ENCODE data around the gene CA5A.

The CA5A gene

DNA sequence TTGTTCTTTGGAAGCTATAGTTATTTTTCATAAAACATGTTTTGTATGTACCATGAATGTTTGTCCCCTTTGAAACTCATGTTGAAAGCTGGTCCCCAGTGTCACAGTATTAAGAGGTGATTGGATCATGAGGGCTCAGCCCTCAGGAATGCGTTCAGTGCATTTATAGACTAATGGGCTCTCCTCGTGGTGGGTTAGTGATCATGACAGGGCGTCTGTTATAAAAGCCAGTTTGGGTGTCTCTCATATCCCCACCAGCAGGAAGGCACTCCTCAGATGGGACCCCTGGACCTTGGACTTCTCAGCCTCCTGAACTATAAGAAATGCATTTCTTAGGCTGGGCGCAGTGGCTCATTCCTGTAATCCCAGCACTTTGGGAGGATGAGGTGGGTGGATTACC is 25.3 kb upstream of the CA5A start:
- no peak for DNase-seq

DNA sequence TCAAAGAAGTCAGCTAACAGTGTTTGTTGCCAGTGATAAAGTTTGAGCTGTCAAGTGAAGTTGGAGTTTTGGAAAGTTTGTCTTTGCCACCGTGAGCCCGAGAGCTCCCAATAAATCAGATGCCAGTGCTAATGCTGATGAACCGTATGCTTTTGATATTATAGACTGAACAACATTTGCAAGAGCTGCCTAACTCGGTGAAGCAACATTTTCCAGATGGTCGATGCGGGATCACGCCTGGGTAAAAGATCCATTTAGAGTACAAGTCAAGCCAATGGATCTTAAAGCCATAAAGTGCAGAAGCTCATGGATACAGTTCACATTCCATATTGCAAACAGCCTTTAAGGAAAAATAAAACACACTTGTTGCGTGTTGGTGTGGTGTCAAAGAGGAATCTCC is 24.5 kb upstream of the CA5A start:
- DNase-seq, result no peak

DNA sequence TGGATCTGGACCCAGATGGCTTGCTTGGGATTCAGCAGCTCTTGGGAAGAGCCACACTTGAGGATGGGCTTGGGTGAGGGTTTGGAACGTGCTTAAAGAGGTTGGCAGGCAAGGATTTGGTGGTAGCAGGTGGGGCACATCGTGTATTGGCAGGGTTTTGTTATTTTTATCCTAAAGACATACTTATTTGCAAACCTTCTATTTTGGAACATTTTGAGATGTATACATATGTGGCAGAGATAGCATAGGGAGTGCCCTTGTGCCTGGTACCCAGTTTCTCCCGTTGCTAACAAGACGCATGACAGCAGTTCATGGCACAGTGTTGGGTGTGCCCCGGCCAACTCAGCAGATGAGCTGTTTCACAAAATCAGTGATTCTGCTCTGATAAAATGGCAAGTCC is 24.0 kb upstream of the CA5A start:
- no peak for DNase-seq

DNA sequence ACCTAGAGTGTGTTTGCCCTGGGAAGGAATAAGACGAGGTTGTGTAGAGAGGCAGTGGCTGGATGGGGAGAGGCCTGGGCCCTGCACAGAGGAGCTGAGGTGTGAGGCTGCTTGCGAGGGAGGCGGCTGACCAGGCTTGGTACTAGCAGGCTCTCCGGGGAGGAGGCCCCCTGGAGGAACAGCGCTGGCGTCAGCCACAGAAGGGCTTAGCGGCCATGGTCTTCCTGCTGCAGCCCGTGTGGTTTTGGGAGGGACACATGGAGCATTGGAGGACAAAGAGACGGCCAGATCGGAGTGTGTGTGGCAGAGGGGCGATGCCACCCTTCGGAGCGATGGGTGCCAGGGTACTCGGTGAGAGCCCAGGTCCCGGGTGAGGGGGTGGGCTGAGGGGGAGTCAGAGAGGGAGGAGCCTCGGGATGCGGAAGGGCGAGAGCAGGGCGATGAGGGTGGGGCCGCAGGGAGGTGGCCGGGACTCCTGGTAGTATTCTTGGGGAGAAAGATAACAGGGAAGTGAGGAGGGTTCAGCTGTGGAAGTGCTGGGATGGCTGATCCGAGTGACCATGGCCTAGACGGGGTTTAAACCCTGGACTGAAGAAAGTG is 23.2 kb upstream of the CA5A start:
- no peak for DNase-seq

DNA sequence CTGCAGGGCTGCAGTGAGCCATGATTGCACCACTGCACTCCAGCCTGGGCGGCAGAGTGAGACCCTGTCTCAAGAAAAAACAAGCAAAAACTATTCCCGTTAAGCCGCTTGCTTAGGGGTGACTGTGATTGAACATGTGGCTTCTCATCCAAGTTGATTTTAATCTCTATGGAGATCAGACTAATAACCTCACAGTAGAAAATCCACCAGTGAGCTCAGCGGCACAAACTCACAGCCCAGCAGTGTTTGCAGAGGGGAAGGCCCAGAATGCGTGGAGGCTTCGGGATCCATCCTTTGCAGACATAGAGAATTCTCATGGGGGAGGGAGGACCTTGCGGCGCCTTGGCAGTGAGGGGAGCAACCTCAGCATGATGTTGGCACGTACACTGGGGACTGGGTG is 22.3 kb upstream of the CA5A start:
- no peak for DNase-seq

DNA sequence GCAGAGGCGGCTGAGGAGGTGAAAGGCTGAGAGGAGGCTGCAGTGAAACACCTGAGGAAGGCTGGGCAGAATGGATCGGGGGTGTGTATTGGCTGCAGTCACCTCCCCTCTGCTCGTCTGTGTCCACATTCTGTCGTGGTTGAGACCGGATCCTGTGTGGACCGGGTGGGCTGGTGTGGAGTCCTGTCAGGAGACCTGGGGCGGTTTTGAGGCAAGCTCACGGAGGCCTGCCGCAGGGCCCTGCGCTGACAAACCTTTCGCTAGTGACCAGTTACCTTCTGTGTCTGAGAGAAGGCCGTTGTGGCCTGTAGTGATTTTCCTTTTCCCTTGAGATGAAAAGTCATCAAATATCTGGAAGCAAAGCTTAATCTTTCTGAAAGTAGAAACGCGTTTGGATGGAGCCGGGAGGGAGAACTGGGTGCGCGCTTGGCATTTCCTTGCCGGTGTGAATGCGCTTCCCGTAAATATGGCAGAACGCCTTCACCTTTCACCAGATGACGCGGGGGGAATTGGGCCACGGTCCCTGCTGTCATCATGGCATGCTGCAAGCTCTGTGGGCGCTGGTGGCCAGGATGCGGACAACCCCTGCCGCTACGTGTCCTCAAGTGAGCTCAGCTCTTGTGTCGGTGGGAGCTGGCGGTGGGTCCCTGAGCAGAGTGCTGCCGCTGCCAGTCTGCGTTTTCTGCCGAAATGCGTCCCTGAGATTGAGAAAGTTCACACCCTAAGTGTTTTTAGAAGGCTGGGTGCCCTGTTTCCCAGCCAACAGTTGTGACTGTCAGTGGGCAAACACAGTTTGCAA is 21.2 kb upstream of the CA5A start:
- no peak for DNase-seq

DNA sequence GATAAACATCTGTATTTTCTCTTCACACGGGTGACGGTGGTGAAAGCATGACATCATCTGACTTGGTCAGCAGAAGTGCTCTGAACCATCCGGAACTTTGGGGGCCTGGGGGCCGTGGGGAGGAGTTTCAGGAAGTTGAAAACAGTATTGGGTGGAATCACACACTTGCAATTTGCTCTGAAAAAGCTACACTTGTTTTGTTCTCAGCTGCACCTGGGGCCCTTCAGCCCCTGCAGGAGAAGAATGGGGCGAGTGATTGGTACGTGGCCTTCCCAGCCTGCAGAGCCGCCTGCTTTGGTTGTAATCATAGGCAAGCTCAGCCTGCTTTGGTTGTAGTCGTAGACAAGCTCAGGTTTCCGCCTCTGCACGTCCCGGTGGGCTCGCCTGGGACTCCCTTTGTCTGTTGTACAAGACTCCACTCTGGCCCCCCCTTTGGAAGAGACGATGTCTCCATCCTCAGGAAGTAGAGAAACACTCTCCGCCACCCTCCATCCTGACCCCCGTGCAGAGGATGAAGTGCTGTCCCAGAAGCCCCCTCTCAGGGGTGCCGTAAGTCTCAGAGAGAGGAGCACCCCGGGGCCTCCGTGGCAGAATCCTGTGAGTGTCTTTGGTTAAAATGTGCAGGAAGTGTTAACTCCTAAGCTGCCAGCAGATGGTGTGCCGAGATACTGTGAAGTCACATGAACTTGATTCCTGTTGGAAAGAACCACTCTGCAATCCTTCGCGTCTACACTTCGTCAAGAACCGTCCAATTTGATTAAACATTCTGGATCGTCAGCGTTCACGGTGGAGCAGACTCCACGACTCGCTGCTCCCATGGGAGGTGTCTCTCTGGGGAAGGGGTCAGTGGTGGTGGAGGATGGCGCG is 20.3 kb upstream of the CA5A start:
- peak; percentile 79 for DNase-seq

DNA sequence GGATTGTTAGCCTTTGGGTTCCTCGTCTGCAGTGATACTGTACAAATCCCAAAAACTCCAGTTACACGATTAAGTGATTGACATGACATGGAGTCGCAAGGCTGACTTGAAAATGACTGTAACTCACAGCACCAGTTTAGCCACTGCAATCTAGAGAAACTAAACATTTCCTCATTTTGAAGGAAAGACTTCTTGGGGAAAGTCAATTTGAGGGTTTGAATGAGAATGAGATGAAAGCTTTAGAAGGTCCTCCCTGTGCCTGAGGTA is 19.7 kb upstream of the CA5A start:
- DNase-seq, result no peak

DNA sequence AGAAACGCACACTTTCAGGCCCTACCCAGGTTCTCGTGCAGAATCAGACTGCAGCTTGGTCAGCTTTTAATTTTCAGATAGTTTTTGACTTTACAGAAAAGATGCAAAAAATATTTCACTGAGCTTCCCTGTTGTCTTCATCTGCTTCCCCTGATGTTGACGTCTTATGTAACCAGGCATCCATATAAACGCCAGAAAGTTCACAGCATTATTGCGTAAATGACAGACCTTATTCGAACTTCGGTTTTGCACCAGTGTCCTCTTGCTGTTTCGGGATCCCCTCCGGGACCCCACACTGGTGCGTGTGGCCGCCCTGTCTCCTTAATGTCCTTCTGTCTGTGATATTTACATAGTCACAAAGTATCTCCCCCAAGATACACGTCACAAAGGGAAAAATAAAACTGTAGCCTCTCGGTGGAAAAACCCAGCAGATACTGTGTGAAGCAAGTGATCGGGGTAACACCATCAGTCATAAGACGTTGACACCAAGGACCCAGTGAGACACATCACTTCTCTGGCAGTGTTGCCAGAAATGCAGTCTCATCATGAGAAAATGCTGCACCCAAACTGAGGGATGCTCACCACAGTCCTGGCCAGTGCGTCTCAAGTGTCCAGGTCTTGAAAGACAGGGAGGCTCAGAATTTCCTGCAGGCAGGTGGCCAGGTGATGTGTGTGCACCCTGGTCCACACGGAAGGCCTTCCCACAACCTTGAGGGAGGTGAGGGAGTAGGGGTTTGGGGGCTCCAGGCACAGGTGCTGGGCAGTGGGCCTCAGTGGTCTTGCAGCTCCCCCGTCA is 19.2 kb upstream of the CA5A start:
- no peak for DNase-seq

DNA sequence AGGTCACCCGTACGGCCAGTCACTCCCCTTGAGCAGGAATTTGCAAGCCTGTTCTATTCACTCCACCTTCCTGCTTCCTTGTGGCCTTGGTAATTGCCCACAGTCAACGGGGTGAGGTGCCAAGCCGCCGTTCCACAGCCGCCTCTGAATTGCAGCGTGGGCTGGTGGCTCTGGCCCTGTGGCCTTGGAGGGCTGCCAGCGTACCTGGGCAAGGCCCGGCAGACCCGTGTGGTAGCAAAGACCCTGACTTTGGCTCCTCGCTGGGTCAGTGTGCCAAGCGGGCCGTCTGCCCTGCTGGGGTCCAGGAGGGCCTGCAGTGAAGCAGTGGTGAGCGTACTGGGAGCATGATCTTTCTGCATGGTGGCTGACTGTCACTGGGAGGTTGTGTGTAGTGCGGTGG is 18.5 kb upstream of the CA5A start:
- DNase-seq, result no peak

DNA sequence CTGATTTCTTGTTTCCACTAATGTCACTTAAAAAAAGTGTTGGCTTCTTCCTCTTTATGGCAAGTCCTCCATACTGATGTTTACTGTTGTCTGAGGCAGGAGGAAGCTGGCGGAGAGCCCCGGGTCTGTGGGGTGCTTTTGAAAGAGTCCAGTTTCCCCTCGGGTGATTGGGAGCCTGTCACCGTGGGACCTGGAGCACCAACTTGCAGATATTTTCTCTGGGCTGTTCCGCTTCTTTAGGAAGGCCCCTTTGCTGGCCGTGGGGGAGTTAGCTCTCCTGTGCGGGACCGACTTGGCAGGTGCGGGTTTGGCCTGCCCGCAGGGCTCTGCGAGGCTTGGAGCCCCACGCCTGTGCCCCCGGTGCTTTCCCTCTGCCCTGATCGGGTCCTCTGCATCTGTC is 18.0 kb upstream of the CA5A start:
- no peak for DNase-seq

DNA sequence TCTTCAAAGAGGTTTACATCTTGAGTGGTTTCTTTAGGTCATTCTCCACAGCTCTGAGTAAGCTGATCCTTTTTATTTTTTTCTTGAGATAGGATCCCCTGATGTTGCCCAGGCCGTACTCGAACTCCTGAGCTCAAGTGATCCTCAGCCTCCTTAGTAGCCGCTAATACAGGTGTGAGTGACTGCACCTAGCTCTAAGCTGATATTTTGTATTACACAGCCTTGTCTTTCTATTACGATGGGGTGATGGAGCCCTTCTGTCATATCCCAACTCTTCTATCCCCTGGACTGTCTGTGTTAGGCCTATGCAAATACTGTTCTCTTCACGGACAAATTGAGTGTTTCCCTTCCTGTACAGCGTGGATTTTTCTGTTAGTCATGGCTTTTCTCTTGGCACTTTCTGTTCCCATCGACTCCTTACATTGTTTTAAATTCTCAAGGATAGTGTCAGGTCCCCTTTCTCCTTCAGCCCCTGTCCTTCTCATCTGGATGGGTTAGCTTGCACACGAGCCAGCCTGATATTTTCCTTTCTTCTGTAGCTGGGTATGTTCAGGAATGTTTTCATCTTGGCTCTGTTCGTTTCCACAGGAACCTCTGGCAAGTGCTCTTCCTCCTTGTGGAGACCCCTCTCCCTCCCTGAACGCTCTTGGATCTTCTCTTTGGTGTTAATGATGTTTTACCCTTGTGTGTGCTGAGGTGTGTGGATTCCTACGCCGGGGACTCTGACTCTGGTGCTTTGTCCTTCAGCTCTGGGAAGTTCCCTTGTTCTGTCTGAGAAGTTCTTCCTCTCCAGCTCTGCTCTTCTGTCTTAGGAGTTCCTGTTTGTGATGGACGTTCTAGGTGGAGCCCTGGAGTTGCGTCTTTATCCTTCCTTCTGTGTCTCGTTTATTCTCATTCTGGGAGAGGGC is 17.2 kb upstream of the CA5A start:
- DNase-seq, result no peak

DNA sequence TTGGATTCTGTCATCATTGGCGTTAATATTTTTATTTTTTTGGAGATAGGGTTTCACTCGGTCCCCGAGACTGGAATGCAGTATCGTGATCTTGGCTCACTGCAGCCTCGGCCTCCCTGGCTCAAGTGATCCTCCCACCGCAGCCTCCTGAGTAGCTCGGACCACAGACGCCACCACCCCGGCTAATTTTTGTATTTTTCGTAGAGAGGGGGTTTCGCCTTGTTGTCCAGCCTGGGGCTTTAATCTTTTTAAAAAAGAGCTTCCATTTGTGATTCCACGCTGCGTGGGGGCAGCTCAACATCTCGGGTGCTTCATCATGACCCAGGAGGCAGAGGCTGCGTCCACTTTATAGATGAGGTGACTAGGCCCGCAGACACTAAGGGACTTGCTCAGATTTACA is 16.4 kb upstream of the CA5A start:
- no peak for DNase-seq

DNA sequence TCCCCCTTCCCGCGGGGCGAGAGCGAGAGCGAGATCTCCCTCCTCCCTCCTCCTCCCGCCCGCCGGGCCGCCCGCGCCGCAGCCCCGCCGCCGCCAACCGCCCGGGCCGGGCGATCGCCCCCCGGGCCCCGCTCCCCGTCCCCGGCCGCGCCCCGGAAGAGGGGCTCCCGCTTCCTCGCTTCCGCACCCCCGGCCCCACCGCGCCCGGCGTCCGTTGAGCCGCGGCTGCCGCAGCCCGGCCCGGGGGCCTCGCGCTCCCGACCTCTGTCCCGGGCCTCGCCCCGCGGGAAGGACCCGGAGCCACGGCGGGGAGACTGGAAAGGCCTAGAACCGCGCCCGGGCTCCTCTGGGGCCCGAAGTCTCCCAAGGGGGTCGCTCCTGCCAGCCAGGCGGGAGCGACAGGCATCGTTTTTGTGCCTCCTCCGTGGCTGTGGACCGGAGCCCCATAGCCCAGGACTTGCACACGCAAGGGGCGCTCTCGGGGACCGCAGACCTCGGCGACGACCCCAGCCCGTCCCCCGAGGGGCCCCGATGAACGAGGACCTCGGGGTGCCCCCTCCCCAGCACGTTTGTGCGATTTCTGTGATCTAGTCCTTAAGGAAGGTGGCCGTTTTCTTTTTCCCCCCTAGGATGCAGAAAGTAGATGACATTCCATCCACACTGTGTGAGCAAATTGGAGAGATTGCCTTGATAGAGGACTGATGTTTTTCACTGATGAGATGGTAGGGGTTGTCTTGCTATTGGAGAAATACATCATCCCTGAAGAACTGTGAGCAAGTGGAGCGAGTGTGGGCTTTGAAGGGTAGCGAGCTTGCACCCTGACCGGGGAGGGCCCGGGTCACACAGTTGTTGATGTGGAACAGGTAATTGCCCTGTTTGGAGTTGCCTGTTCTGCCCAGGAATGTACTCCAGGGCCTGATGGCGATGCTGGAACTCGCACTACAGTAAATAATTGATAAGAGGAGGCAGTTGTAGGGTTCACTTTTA is 15.5 kb upstream of the CA5A start:
- DNase-seq, result peak; percentile 26

DNA sequence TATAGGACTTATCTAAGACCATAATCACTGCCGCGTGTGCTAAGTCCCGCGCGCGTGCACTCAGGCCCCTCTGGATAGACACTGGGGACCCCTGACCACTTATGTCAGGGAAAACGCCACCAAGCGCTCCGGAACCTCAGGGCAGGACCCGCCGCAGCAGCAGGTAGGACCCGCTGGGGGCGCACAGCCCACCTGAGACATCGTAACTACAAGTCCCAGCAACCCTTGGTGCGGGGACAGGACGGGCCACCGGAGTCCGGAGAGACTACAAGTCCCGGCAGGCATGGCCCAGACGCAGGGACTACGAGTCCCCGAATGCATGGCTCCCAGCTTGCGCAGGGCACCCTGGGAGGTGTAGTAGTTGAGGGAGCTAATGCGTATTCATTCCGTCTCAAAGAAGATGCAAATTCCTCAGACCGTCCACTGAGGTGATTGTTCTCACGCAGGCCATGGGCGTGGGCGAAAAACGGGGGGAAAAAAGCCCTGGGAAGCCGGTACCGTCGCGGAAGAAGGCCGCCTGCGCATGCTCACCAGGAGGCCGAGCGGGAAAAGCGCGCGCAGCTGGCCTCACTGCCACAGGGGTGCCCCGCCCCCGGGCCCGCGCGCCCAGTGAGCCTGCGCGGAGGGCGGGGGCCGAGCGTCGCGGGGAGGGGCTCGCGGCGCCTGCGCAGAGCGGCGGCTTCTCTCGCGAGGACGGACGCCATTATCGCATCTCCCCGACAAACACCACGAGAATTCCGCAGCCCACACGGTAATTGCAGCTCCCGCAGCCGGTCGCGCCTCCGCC is 14.6 kb upstream of the CA5A start, which contains the start of gene BANP:
Gene BANP (plus strand): TSS at position 670 of the 787 bp plus-strand sequence. CDS start 23,682 bp downstream, outside the sequence.
- DNase-seq, result peak; percentile 98

DNA sequence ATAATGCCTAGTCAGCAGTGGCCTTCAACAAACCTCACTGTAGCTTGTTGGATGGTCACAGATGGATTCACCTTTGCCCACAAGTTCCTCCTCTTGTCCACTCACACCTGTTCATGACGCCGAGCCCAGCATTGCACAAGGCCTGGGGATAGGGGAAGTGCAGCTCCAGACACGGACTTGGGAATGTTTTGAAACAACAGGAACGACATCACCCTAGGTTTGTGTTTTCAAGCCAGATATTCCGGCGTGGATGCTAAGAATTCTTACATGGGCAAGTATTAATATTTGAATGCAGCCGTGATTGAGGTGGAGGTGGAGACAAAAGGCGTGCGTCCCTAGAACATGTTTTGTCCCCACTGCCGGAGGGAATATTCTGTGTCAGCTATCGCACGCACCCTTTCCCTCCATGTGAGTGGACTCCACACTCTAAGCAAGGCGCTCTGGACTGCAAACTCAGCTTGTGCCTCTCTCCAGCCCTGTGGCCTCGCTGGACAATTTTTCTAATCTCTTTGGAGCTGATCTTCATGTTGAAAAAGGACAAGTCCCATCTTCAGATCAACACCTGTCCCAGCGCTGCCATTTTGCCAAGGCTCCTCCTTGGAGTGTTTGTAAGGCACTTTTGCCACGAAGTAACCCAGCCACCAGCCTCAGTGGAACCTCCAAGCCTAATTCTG is 12.9 kb upstream of the CA5A start:
- no peak for DNase-seq

DNA sequence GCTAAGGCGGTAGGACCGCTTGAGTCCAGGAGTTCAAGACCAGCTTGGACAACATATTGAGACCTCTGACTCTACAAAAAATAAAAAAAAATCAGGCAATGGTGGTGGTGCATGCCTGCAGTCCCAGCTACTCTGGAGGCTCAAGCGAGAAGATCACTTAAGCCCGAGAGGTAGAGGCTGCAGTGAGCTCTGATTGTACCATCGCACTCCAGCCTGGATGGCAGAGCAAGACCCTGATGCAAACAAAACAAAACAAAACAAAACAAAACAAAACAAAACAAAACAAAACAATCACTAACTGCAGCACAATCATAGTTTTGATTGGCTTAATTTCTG is 12.4 kb upstream of the CA5A start:
- DNase-seq, result no peak

DNA sequence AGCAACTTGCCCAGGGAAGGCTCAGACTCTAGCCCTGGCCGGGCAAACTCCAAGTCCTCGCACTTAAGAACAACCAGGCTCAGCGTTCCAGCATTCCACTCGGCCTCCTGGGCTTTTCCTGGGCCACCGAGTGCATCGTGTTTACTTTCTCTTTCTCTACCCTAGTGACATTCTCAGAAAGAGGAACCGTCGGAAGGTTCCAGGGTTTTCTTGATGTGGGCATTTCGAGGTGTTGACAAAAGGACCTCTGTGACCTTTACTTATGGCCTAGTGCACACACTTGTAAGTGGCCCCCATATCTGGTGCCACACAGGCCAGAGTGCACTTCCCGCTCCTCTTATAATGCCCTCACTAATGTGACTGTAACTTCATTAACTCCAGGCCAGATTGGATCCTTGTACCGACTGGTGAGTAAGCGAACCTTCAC is 11.8 kb upstream of the CA5A start:
- DNase-seq, result no peak

DNA sequence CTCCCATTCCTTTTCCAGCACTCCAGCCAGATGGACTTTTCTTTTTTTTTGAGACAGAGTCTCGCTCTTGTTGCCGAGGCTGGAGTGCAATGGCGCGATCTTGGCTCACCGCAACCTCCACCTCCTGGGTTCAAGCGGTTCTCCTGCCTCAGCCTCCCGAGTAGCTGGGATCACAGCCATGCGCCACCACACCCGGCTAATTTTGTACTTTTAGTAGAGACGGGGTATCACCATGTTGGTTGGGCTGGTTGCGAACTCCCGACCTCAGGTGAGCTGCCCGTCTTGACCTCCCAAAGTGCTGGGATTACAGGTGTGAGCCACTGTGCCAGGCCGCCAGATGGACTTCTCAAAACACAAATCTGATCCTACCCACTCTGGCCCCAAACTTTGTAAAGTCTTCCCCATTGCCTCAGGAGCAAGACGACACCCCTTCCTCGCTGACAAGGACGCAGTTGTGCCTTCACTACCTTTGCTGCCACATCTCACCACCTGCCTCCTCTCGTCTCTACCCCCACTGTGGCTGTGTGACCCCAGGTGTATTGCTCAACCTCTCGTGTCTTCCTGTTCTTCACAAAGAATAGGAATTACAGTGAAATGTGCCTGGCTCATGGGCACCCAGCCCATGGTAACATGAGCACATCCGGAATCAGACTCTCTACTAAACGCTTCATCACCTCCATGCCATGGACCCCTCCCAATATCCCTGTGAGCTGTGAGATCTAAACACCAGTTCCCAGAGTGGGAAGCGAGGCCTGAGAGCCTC is 11.2 kb upstream of the CA5A start:
- no peak for DNase-seq
